HEK293T (cell line): Measurements from ENCODE around the gene UBE2R2.
"Not testable (repeated sequence)": the region's sequence is repeated elsewhere in the genome, so short reads cannot be mapped to it uniquely, and the experiment has no call there.

Source experiments
- CTCF ChIA-PET: fragments of 350-600 bp; formaldehyde crosslinking; extraction: SDS; loops from one replicate; lab custom pipeline; 2021; ENCODE audit warnings: antibody characterized with exemption, inconsistent platforms; lab: Yijun Ruan, JAX
- POLR2A ChIA-PET: fragments of 350-600 bp; formaldehyde crosslinking; extraction: SDS; loops from one replicate; lab custom pipeline; 2020; ENCODE audit warnings: antibody characterized with exemption, inconsistent platforms; lab: Yijun Ruan, JAX
- DNase-seq: peaks from one replicate; pipeline ENCODE4 v3.0.0; 2012; ENCODE audit warnings: mixed read lengths; ENCODE audit errors: extremely low spot score
- ARNT ChIP-seq: fragments of 450-650 bp; IDR thresholded peaks from 2 replicates; pipeline ENCODE4 v1.6.1; 2017; ENCODE audit warnings: mild to moderate bottlenecking
- BHLHE40 ChIP-seq: fragments of 450-650 bp; IDR thresholded peaks from 2 replicates; pipeline ENCODE4 v1.6.1; 2016; ENCODE audit warnings: mild to moderate bottlenecking, moderate library complexity, borderline replicate concordance
- CTBP1 ChIP-seq: fragments of 450-650 bp; IDR thresholded peaks from 2 replicates; pipeline ENCODE4 v1.6.1; 2016; ENCODE audit warnings: borderline replicate concordance
- ELF4 ChIP-seq: fragments of 450-650 bp; IDR thresholded peaks from 2 replicates; pipeline ENCODE4 v1.6.1; 2017; ENCODE audit warnings: antibody characterized with exemption
- FOXA1 ChIP-seq: fragments of 450-650 bp; IDR thresholded peaks from 2 replicates; pipeline ENCODE4 v1.6.1; 2016; ENCODE audit warnings: mild to moderate bottlenecking
- FOXK2 ChIP-seq: fragments of 450-650 bp; IDR thresholded peaks from 2 replicates; pipeline ENCODE4 v1.6.1; 2016; ENCODE audit warnings: mild to moderate bottlenecking
- FOXM1 ChIP-seq: fragments of 450-650 bp; IDR thresholded peaks from 2 replicates; pipeline ENCODE4 v1.6.1; 2017; ENCODE audit warnings: mild to moderate bottlenecking, borderline replicate concordance
- HDGF ChIP-seq: fragments of 450-650 bp; IDR thresholded peaks from 2 replicates; pipeline ENCODE4 v1.6.1; 2017; ENCODE audit warnings: antibody characterized with exemption, borderline replicate concordance
- L3MBTL2 ChIP-seq: fragments of 450-650 bp; conservative IDR thresholded peaks from 2 replicates; pipeline ENCODE4 v1.6.1; 2016; ENCODE audit warnings: mild to moderate bottlenecking
- LEF1 ChIP-seq: fragments of 450-650 bp; IDR thresholded peaks from 2 replicates; pipeline ENCODE4 v1.6.1; 2017; ENCODE audit warnings: mild to moderate bottlenecking, borderline replicate concordance
- NFRKB ChIP-seq: fragments of 450-650 bp; IDR thresholded peaks from 2 replicates; pipeline ENCODE4 v1.6.1; 2016; ENCODE audit warnings: mild to moderate bottlenecking, moderate library complexity
- PKNOX1 ChIP-seq: fragments of 450-650 bp; IDR thresholded peaks from 2 replicates; pipeline ENCODE4 v1.6.1; 2016
- SP1 ChIP-seq: fragments of 450-650 bp; IDR thresholded peaks from 2 replicates; pipeline ENCODE4 v1.6.1; 2017
- SUZ12 ChIP-seq: fragments of 450-650 bp; IDR thresholded peaks from 2 replicates; pipeline ENCODE4 v1.6.1; 2016; ENCODE audit warnings: mild to moderate bottlenecking
- TARDBP ChIP-seq: fragments of 450-650 bp; IDR thresholded peaks from 2 replicates; pipeline ENCODE4 v1.6.1; 2016
- ZNF384 ChIP-seq: fragments of 450-650 bp; IDR thresholded peaks from 2 replicates; pipeline ENCODE4 v1.6.1; 2016

Gene UBE2R2

DNA sequence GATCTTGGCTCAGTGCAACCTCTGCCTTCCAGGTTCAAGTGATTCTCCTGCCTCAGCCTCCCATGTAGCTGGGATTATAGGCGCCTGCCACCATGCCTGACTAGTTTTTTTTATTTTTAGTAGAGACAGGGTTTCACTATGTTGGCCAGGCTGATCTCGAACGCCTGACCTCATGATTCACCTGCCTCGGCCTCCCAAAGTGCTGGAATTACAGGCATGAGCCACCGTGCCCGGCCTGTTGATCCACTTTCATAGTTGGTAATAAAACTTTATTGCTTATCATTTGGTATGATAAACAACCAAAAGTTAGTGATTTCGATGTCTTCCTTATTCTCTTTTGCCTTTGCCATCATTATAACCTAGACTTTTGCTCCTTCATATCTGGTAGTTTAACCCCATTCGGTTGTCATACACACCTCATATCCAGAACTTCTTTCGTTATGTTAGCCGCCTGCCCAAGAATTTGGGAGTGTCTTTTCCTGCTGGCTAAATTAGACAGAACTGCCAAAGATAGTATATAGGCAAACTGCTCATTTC, 45.0 kb downstream of the UBE2R2 start:
- CTCF ChIA-PET: interaction anchor here (0.7 kb wide), 1 partner anchor 87 kb away, joined by 3 read pairs; no protein-coding TSS in a partner anchor
- POLR2A ChIA-PET: no interaction called here
- no peak for DNase-seq
- TF ChIP-seq CTBP1: no peak
- TF ChIP-seq FOXK2: no peak
- no peak for TF ChIP-seq L3MBTL2
- TF ChIP-seq ZNF384: no peak
- no peak for TF ChIP-seq PKNOX1
- no peak for TF ChIP-seq LEF1
- TF ChIP-seq HDGF: no peak
- TF ChIP-seq TARDBP: no peak
- TF ChIP-seq FOXA1: no peak
- no peak for TF ChIP-seq BHLHE40
- no peak for TF ChIP-seq NFRKB
- TF ChIP-seq SP1: no peak
- no peak for TF ChIP-seq ELF4

GRCh38 chr9:33863027-33863426, 46.1 kb downstream of the UBE2R2 start:
- CTCF ChIA-PET: interaction anchor here (0.7 kb wide), 2 partner anchors 88 to 160 kb away, joined by 3 to 4 read pairs; no protein-coding TSS in a partner anchor
- DNase-seq, POLR2A ChIA-PET: not testable (repeated sequence)

- CTCF ChIA-PET: no interaction called here
- TF ChIP-seq BHLHE40 (no peak), CTBP1 (no peak), TARDBP (no peak), FOXM1 (no peak), PKNOX1 (no peak), FOXK2 (no peak), HDGF (no peak), ZNF384 (no peak), ELF4 (no peak), FOXA1 (no peak), SUZ12 (no peak), ARNT (no peak)
- POLR2A ChIA-PET: interaction anchor here (0.8 kb wide), 1 partner anchor 9 kb away, joined by 3 read pairs; no protein-coding TSS in a partner anchor
- DNase-seq: no peak
These were observed 50.9 kb downstream of the UBE2R2 start for GRCh38 chr9:33867747-33868439.

- CTCF ChIA-PET: no interaction called here
- TF ChIP-seq CTBP1 (no peak), LEF1 (no peak), SUZ12 (no peak), HDGF (no peak), ELF4 (no peak), FOXK2 (no peak), TARDBP (no peak), BHLHE40 (no peak), FOXM1 (no peak), SP1 (no peak), PKNOX1 (no peak), NFRKB (no peak), ZNF384 (no peak), FOXA1 (no peak), ARNT (no peak)
- POLR2A ChIA-PET: no interaction called here
- no peak for DNase-seq
These were observed 51.5 kb downstream of the UBE2R2 start for GRCh38 chr9:33868440-33868973.

DNA sequence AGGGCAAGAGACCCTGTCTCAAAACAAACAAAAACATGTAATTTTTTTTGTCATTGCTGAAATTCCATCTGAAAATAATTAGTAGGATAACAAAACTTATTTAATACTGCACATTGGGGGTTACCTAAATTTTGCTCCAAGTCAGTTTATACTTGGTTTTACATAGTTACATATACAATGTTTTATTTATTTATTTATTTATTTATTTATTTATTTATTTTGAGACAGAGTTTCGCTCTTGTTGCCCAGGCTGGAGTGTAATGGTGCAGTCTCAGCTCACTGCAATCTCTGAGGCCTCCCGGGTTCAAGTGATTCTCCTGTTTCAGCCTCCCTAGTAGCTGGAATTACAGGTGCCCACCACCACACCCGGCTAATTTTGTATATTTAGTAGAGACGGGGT, 52.3 kb downstream of the UBE2R2 start:
- DNase-seq, CTCF ChIA-PET, POLR2A ChIA-PET: not testable (repeated sequence)

DNA sequence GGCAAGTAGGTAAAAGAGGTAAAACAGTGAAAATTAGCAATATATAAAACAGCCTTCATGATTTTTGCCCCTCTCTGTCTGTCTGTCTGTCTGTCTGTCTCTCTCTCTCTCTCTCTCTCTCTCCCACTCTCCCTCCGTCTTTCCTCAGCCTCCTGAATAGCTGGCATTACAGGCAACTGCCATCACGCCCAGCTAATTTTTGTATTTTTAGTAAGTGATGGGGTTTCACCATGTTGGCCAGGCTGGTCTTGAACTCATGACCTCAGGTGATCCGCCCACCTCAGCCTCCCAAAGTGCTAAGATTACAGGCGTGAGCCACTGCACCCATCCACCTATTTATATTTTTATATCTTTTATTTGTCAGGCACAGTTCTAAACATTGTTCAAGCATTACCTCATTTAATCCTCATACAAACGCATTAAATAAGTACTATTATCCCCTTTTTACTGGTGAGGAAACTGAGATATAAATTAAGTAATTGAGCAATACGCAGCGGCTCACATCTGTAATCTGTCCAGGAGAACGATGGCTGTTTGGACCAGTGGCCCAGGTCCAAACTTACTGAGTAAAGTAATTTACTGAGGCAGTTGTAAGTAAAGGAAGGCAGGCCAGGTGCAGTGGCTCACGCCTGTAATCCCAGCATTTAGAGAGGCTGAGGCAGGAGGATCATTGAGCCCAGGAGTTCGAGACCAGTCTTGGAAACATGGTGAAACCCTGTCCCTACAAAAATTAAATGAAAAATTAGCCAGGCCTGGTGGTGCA, 60.9 kb downstream of the UBE2R2 start:
- ChIA-PET POLR2A (no interaction called here), CTCF (no interaction called here)
- no peak for DNase-seq
- TF ChIP-seq FOXK2 (no peak), NFRKB (no peak), FOXA1 (no peak), PKNOX1 (no peak)
